GM21737 (cell line): ENCODE data around the gene NIN.
"Not testable (repeated sequence)": the region's sequence is repeated elsewhere in the genome, so short reads cannot be mapped to it uniquely, and the experiment has no call there.

ENCODE experiments used
- ATAC-seq: cut with Tn5 transposase; IDR thresholded peaks from one replicate; pipeline ENCODE4 v1.9.1; 2021; ENCODE audit warnings: mild to moderate bottlenecking, moderate library complexity; ENCODE audit not compliant: unreplicated experiment

The NIN gene

DNA sequence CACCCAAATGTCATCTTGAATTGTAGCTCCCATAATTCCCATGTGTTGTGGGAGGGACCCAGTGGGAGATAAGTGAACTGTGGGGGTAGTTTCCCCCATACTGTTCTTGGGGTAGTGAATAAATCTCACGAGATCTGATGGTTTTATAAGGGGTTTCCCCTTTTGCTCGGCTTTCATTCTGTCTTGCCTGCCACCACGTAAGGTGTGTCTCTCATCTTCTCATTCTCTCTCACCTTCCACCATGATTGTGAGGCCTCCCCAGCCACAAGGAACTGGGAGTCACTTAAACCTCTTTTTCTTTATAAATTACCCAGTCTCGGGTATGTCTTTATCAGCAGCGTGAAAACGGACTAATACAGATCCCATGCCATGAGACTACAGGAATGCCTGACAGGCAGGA is 11.7 kb downstream of the NIN start:
- not testable (repeated sequence) for ATAC-seq

DNA sequence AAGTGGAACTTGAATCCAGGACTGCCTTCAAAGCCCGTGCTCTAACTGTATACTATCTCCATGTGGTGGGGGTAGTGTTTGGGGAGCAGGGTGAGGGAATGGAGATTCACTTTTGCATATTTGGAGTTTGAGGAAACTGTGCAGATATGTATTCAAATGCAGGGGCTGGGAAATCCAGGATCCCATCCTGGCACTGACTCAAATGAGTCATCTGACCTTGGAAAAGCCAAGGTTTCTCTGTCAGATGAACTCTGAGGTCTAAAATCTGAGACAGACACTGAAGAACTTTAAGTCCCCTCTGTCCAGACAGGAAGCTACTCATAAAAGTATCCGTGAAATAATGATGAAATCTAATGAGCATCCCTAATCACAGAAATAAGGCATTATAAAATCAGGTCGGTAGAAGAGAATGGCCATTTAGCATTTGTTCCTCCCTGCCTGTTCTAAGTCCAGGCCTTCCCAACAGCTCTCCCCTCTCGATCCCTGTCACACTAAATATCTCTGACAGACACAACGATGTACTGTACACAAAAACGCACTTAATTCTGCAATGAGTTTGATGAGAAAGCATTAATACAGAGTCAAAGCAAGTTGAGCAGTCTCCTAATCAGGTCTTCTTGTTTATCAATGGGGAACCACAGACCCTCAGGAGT is 14.4 kb downstream of the NIN start:
- ATAC-seq: no peak

- not testable (repeated sequence) for ATAC-seq
Measured at GRCh38 chr14:50815526-50815925, 15.4 kb downstream of the NIN start.

DNA sequence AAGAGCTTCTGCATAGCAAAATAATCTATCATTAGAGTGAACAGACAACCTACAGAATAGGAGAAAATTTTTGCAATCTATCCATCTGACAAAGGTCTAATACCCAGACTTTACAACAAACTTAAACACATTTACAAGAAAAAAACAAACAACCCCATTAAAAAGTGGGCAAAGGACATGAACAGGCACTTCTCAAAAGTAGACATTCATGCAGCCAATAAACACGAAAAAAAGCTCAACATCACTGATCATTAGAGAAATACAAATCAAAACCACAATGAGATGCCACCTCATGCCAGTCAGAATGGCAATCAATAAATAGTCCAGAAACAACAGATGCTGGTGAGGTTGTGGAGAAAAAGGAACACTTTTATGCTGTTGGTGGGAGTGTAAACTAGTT is 15.9 kb downstream of the NIN start:
- ATAC-seq: not testable (repeated sequence)

DNA sequence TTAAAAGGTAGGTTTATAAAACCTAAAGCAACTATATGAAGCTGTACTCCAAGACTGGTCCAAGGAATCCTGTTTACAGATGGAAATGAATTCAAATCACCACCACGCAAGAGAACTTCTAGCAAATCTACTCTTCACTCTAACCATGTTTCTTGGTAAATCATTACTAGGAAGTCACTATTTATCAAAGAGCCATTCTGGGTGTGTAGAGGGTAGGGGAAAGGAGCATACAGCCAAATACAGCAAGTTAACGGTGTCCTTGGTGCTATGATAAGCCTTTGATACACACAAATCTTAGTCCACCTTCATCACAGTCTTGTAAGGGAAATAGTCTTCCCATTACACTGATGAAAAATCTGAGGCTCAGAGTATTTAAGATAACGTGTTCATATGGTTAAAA is 16.8 kb downstream of the NIN start:
- no peak for ATAC-seq

- peak; percentile 58 for ATAC-seq
Measured at GRCh38 chr14:50813544-50813863, 17.5 kb downstream of the NIN start.

DNA sequence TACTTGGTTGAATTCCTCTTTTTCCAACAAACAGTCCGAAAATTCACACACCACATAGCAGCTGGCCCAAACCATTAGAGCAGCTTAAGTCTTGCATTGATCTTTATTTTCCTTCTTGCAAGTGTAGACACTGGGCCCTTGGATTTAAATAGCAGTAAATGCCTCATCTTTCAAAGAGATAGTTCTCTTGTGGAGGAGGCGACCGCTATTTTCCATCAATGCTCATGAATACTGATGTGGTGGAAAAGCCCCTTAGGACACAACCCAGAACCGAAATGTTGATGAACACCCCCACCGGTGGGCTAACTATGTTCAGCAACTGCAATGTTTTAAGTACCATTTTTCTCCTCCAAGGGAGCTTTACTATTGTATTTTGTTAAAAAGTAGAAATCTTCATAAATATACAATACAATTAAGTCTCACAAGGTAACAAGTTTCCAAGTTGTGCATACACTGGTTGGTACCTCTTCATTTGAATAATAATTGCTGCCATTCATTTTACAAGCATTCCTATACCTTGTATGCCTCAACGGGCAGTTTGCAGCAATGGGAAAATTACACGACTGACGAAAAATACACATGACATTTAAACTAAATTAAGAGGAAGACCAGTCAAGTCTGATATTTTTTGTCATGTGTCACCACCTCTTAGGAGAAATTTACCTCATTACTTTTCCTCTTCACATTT is 18.0 kb downstream of the NIN start:
- no peak for ATAC-seq

- ATAC-seq: no peak
Measured at GRCh38 chr14:50812180-50812579, 18.8 kb downstream of the NIN start.

DNA sequence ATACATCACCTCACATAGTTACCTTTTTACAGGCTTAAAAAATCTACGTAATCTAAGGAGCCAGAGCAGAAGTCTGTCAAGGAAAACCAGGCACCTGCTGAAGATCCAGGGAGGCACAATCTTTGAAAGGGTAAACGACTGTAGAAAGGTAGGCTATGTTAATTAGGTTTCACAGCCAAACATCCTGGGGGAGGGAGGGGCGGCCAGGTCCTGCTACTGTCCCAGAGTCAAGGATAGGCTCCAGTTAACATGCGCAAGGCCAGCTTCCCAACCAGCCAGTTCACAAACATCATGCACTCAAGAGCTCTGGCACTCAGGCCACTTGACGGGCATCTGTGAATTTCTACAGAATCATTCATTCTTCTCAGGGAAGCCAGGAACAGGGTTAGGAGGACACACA is 22.9 kb downstream of the NIN start:
- no peak for ATAC-seq

GRCh38 chr14:50806241-50806933 is 24.6 kb downstream of the NIN start:
- ATAC-seq: no peak

DNA sequence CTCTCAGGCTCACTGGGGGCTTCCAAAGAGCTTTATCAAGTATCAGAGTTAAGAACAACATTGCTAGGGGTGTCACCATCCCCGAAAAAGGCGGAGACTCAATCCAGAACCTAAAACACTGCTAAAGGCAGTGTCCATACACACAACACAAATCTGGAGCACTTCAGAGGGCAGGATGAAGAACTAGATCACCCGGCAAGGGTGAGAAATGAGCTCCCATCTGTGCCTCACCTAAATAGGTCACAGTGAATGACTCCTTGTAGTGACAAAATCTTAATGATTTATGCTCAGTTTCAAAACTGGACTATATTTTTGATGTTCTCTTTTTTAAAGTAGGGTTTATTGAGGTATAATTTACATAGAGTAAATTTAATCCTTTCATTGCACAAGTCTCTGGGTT is 25.6 kb downstream of the NIN start:
- no peak for ATAC-seq

- ATAC-seq: no peak
Measured at GRCh38 chr14:50804181-50804721, 26.7 kb downstream of the NIN start.

DNA sequence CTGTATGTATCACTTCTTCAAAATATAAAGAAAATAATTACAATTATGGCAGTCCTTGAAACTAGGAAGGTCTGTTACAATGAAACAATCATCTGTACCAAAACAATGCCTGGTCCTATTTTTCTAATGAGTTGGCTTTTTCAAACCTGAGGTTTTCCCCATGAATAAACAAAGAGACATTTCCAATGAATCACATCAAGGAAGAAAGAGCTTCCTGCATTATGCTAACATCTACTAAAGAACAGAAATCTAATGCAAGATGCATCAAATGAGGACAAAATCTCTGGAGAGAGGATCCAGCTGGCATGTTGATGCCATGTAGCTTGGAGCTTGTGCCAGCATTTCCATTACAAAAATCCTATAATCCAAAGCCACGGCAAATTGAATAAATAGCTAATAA is 29.3 kb downstream of the NIN start:
- ATAC-seq: no peak

DNA sequence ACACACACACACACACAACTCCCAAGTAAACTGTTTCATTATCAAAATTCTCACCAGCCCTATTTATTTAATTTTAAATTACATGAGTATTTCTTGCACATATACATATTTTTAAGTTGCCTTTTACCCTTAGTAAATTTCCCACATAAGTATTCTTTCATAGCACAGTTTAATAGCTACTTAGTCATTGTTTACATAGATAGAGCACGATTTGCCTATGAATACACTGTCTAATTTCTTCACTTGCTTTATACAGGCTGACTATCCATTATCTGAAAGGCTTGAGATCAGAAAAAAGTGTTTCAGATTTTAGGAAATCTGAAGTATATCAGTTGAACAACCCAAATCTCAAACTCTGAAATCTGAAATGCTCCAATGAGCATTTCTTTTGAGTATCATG is 30.9 kb downstream of the NIN start:
- no peak for ATAC-seq

GRCh38 chr14:50798048-50798421 is 32.9 kb downstream of the NIN start:
- peak; percentile 65 for ATAC-seq

DNA sequence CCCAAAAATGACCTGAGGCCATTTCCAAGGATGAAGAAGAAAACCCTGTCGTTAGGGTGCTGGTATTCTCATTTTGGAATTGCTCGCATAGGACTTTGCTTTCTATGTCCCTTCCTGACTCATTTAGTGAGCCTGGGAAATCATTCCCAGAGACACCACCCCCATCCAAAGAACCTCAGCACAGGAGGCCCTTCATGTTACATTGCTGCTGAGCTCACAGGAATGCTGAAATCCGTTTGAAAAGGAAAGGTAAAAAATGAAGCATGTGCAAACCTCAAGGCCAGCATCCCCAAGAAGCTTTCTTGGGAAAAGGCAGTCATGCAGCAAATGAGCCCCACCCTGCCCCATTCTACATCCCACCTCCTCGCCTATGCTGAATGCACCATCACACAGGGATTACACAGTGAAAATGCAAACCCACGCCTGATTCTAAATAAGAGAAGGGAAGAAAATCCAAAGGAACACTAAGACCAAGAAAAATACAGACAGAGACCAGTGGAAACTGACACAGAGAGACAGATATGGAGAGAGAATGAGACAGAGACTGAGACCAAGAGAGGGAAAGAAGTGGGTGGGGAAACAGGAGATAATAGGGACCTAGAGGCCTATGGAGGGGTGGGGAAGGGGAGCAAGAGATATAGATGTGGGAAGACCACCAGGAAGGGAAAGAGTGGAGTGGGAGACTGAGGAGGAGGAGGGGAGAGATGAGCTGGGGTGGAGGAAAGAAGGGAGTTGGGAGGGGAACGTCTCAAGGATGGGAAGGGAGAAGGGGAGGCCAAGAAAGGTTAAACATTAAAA is 33.5 kb downstream of the NIN start:
- ATAC-seq: no peak

GRCh38 chr14:50796390-50796789 is 34.6 kb downstream of the NIN start:
- ATAC-seq: no peak

DNA sequence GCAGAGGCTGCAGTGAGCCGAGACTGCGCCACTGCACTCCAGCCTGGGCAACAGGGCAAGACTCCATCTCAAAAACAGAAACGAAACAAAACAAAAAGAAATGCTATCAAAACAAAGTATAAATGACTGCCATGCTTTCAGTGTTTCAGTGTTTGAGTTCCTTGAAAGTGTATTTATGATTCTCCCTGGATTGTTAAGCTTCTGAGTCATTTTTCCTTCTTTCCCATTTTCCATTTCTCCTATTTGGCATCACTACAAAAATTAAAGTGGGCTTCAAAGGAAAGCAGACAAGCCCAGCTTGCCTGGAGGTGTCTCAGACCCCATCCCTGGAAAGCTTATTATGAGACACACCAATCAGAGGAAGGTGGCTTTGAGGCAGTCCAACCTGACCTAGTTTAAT is 35.1 kb downstream of the NIN start:
- ATAC-seq: no peak

DNA sequence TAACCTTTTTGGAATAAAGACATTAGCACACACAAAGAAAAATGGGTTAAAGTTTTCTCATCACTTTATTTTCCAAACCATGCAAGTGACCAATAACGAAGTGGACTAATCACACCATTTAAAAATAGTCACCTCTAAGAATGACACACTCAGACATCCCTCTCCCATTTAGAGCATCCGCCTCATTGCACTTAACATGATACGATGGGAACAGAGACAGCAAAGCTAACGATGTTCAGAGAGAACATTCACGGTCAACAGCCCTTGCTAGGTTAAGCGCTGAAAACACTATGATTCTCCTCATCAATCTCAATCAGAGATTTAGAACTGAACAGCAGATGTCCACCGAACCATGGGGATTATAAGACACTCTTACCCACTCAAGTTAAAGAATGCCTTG is 35.8 kb downstream of the NIN start:
- no peak for ATAC-seq

- no peak for ATAC-seq
Measured at GRCh38 chr14:50794068-50794645, 36.8 kb downstream of the NIN start.

DNA sequence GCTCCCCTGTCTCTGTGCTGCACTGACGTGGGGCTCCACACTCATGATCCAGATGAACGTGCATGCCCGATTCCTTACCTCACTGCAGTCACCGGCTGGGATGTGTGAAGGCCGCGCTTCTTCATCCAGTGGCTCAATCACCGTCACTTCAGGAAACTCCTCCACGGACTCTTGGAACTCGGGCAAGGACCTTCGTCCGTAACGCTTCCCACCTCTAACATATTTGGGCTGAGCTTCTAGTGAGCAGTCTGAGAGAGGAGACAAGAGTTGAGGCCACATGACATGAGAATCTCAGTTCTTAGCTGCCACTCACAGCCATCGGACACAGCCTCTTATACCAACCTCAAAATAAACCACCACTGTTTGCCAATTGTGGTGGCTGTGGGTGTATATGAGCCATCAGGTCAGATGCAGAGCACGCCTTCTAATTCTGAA is 38.3 kb downstream of the NIN start:
- ATAC-seq: no peak
